Measurements from ENCODE around the gene GNG7. TPM values are rescaled to one million over a fixed set of nuclear protein-coding genes. Genes with fewer than 3 reads are reported as not detected.

Gene GNG7
- total and polyA plus RNA-seq, 2 donors (not counting 3 experiments of a cell fraction or from before 2014, with no cell fraction given): 0.29 to 0.84 TPM

DNA sequence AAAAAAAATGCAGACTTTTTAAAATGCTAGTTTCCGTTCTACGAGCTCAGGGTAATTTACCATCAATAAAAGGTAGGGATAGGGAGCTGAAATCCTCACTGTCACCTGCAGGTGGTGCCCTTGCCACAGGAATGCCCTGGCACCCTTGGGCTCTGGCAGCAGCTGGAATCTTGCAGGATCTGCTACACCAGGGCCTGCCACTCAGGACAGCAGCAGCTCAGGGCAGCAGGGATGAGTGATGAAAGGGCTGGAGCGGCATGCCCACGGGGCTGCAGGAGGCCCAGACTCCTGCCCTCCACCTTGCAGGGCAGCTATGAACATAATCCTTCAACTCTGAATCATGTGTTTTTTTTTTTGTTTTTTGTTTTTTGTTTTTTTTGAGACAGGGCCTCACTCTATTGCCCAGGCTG, 54.0 kb downstream of the GNG7 start:
- Histone ChIP-seq H3K4me1 (ENCODE audit: control insufficient read depth, extremely low read depth, insufficient read depth, low read length) (no peaks in the 10 kb centered on the region), H3K9me3 (replicated peaks; ENCODE audit: control insufficient read depth, insufficient read depth, low read length) (no peaks in the 10 kb centered on the region), H3K4me2 (ENCODE audit: insufficient read depth, low read length) (no peak overlapping the region), H3K27ac (ENCODE audit: insufficient read depth, low read depth, low read length) (no peak overlapping the region), H3K27me3 (ENCODE audit: control insufficient read depth in 2 of 2, insufficient read depth in 2 of 2, low read length in 2 of 2) (peaks cover 0 to 3% of the 10 kb centered on the region in 2 experiments), H2AFZ (ENCODE audit: low read depth, low read length) (no peak overlapping the region), H3K9ac (replicated peaks; ENCODE audit: extremely low read depth, insufficient read depth, low read length) (no peak overlapping the region), H4K20me1 (replicated peaks; ENCODE audit: control insufficient read depth, extremely low read depth, insufficient read depth, low read length) (no peaks in the 10 kb centered on the region), H3K9me1 (replicated peaks; ENCODE audit: control insufficient read depth, extremely low read depth, insufficient read depth, low read length) (no peaks in the 10 kb centered on the region), H3K36me3 (ENCODE audit: control insufficient read depth in 2 of 2, extremely low read depth in 1 of 2, insufficient read depth in 2 of 2, low read length in 2 of 2) (no peaks in the 10 kb centered on the region), H3K4me3 (replicated peaks in 1 of 3; ENCODE audit: insufficient read depth in 1 of 3, low read depth in 1 of 3, low read length in 3 of 3) (no peak overlapping the region), H3K79me2 (ENCODE audit: control insufficient read depth, insufficient read depth, low read length) (no peaks in the 10 kb centered on the region)
- ChIA-PET CTCF (interaction anchor here (0.6 to 4.6 kb wide), 43 partner anchors 9 to 481 kb away, joined by 3 to 233 read pairs (median 5); partner anchors contain the start of genes GNG7, SLC39A3, THOP1 and TIMM13), POLR2A (no interaction called here)
- no TSS peak for BruUV-seq (replicated peaks)
- intact Hi-C loops (cut with micrococcal nuclease) (loop anchor here (1.0 kb wide), 3 partner anchors 101 to 302 kb away; no protein-coding TSS in a partner anchor), dilution Hi-C loops (cut with MboI; ENCODE audit: extremely low pct_ligation_motif_present, low sequenced_read_pairs) (no loop called here)
- DNase-seq (ENCODE audit: low read depth, low spot score) (peak; percentile 72), FAIRE-seq (peak; percentile 93)
- TF ChIP-seq POLR2A (IDR thresholded peaks at IDR 0.05; ENCODE audit: low read depth, low read length): no peak
- no peak for TF ChIP-seq POLR2AphosphoS5 (IDR thresholded peaks at IDR 0.05; ENCODE audit: insufficient read depth, low read depth, low read length)
- no peak for TF ChIP-seq GATA2 (IDR thresholded peaks at IDR 0.05; ENCODE audit: insufficient read depth, insufficient read length, low read depth, low read length)
- TF ChIP-seq JUN (IDR thresholded peaks at IDR 0.05; ENCODE audit: borderline replicate concordance, insufficient read depth, insufficient read length, low read depth): no peak
- TF ChIP-seq FOS (IDR thresholded peaks at IDR 0.05; ENCODE audit: borderline replicate concordance, insufficient read depth, low read length): no peak
- TF ChIP-seq MYC (IDR thresholded peaks at IDR 0.05; ENCODE audit: low read depth, low read length): no peak
- TF ChIP-seq MAX (IDR thresholded peaks at IDR 0.05; ENCODE audit: insufficient read depth, insufficient read length): no peak
- peak; percentile 73 to 87 for TF ChIP-seq CTCF (IDR thresholded peaks at IDR 0.05; ENCODE audit: extremely low read depth in 1 of 2, insufficient read depth in 1 of 2, low read depth in 1 of 2, low read length in 2 of 2)

Measured in endothelial cell of umbilical vein (primary cell).